ENCODE results near the gene PDHA1.

DNA sequence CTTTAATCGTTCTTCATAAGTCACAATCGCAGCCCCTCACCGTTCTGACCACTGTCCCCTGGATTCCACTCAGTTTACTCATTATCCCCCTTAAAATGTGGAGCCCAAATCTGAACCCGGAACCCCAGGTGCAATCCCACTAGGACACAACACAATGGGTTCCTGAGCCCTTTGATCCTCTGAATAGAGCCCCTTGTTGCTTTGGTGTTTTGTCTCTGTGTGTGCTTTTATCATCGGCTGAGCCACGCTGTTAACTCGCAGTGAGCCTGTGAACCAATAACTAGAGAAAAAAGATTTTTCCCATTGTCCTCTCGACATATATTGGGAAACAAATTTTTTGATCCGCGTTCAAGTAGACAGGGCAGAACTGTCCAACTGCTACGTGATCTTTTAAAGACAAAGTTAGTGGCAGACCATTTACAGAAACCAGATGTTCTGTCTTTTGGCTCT, 617 bp upstream of the PDHA1 start:
- TF ChIP-seq HCFC1 (IDR thresholded peaks at IDR 0.05; ENCODE audit: low read depth, low read length): no peak
- no peak for TF ChIP-seq RAD21 (CRISPR knock-in tag; conservative IDR thresholded peaks at IDR 0.05 in 1 of 2, IDR thresholded peaks at IDR 0.05 in 1 of 2)
- no peak for TF ChIP-seq HOXB6 (CRISPR knock-in tag; IDR thresholded peaks at IDR 0.05; ENCODE audit: borderline replicate concordance)
- no peak for TF ChIP-seq CTCF (IDR thresholded peaks at IDR 0.05 in 2 of 3, conservative IDR thresholded peaks at IDR 0.05 in 1 of 3; ENCODE audit: insufficient read depth in 2 of 3, low read depth in 1 of 3, low read length in 3 of 3)
- TF ChIP-seq, protein P1, sequence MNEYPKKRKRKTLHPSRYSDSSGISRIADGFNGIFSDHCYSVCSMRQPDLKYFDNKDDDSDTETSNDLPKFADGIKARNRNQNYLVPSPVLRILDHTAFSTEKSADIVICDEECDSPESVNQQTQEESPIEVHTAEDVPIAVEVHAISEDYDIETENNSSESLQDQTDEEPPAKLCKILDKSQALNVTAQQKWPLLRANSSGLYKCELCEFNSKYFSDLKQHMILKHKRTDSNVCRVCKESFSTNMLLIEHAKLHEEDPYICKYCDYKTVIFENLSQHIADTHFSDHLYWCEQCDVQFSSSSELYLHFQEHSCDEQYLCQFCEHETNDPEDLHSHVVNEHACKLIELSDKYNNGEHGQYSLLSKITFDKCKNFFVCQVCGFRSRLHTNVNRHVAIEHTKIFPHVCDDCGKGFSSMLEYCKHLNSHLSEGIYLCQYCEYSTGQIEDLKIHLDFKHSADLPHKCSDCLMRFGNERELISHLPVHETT (CRISPR knock-in tag; conservative IDR thresholded peaks at IDR 0.05 in 1 of 2, IDR thresholded peaks at IDR 0.05 in 1 of 2): no peak

Measured in K562 (cell line).